Forelimb muscle (tissue), 1 donor: ENCODE results near the gene NSD1. TPM values are rescaled to one million over a fixed set of nuclear protein-coding genes. Genes with fewer than 3 reads are reported as not detected.

Experiments used
- DNase-seq: peaks from one replicate; pipeline ENCODE4 v3.0.0-alpha.2; 2013; ENCODE audit warnings: low read depth
- polyA plus RNA-seq: library from polyadenylated mRNA; unstranded; fragments of 120-200 nt; gene quantifications from one replicate; pipeline ENCODE4 v1.2.1, GENCODE V29; 2013; ENCODE audit not compliant: insufficient read length

NSD1 gene
- polyA plus RNA-seq, 1 donor, result 40.7 TPM

- DNase-seq, result no peak
Observed at GRCh38 chr5:177307544-177308363, 174.2 kb downstream of the NSD1 start.

GRCh38 chr5:177308740-177309139 is 175.2 kb downstream of the NSD1 start:
- no peak for DNase-seq

GRCh38 chr5:177309351-177310191 is 176.0 kb downstream of the NSD1 start:
- no peak for DNase-seq

DNA sequence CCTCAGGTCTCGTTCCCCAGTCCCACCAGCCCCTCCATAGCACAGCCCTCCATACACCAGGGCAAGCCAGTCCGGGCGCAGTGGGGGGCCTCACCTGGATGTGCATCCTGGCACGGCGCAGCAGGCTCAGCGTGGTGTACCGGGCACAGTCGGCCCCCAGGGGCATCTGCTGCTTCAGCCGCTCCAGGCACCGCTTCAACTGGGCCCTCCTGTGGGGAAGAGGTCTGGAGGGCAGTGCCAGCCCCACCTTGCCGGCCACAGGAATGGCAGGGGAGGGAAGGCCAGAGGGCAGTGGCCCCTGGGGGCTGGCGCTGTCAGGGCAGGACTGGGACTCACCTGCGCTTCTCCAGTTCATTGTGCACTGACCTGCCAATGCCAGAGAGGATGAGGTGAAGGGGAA is 176.8 kb downstream of the NSD1 start:
- no peak for DNase-seq

- DNase-seq, result no peak
Observed at GRCh38 chr5:177310757-177311391, 177.3 kb downstream of the NSD1 start.

DNA sequence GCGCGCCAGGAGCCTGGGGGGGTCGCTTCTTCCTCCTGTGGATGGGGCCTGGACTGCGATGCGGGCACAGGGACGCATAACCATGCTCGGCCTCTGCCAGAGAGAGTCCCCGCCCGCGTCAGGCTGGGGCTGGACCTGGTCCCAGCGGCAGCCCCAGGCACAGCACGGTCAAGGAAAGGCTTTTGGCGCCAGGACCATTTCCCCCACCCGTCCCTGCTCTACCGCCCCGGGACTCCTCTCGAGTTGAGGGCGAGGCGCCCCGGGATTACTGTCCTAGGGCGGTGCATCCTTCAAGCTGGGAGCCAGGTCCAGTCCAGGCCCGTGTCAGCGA is 177.8 kb downstream of the NSD1 start:
- no peak for DNase-seq

- peak; percentile 77 for DNase-seq
Observed at GRCh38 chr5:177311723-177312648, 178.4 kb downstream of the NSD1 start, which contains the start of gene MXD3. TSS of gene MXD3 (minus strand) at chr5:177311898. CDS start at chr5:177311830, 68 bp downstream.

- DNase-seq, result no peak
Observed at GRCh38 chr5:177312649-177313181, 179.1 kb downstream of the NSD1 start.

DNA sequence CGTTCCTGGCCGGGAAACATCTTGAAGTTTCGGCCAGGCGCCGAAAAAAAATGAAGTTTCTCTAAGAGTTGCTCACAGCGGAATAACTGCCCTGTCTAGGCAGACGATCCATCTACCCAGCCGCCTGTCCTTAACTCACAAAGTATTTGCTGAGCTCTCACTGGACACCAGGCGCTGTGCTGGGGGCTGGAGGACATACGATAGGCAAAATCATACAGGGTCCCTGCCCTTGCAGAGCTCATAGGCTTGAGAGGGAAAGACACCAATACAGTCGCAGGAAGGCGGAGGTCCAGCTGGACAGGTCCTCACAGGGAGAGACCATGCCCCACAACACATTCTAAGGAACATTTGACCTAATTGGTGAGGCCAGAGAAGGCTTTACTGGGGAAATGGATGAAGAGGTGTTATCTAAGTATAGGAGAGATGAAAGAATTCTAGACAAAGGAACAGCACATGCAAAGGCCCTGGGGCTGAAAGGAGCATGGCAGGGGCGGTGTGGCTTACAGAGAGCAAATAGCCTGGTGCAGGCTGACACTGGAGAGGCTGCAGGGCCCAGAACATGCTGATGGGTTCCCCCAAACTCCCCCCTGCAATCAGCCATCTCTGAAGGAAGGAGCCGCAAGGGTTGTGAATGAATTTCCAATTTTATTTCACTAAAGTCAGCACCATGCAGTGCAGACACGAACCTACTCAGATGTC is 180.1 kb downstream of the NSD1 start:
- no peak for DNase-seq

GRCh38 chr5:177314376-177315342 is 181.1 kb downstream of the NSD1 start:
- no peak for DNase-seq

- DNase-seq, result no peak
Observed at GRCh38 chr5:177315411-177315810, 181.8 kb downstream of the NSD1 start.

DNA sequence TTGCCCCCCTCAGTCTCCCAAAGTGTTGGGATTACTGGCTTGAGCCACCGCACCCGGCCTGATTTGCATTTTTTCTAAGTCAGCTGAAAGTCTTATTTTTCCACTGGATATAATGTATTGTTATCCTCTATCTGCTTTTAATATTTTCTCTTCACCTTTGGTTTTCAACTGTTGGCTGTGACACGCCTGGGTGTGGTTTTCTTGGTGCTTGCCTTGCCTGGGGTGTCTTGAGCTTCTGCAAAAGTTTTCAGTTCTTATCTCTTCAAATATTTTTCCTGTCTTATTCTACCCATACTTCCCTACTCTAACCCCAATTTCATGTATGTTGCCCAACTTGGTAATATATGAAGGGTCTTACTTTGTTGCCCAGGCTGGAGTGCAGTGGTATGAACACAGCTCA is 182.4 kb downstream of the NSD1 start:
- no peak for DNase-seq

GRCh38 chr5:177317959-177318377 is 184.4 kb downstream of the NSD1 start:
- no peak for DNase-seq

- DNase-seq, result no peak
Observed at GRCh38 chr5:177319913-177320588, 186.5 kb downstream of the NSD1 start.

- DNase-seq, result no peak
Observed at GRCh38 chr5:177320879-177321278, 187.3 kb downstream of the NSD1 start.

DNA sequence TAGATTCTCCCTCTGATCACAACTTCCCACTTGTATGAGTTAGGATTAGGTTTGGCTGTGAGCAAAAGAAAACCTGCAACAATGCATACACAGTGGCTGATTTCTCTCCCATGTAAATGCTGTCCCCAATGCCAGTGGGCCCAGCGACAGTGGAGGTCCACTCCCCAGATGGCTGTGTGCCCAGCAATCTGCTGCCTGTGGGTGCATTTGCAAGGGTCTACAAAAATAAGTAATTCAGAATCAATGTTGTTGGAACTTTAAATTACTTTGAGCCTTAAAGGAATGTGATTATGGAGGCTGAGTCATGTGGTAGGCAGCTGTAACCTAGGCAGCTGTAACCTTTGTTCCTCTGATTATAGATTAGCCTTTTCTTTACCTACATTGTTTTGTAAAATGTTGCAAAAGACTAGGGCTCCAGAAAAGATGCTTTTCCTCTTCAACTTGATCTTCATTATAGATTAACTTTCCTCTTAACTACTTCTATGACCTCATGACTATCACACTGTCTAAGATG is 192.4 kb downstream of the NSD1 start:
- DNase-seq, result no peak

- DNase-seq, result no peak
Observed at GRCh38 chr5:177327539-177328522, 194.3 kb downstream of the NSD1 start.
